MM.1S (cell line): Measurements from ENCODE around the gene MR1.

Experiments
- CTCF ChIP-seq: fragments of 300-600 bp; sonication (generic); IDR thresholded peaks from 2 replicates; pipeline ENCODE4 v1.5.1; 2016; ENCODE audit warnings: antibody characterized with exemption, low read length, mixed read lengths
- EZH2 ChIP-seq: fragments of 300-600 bp; sonication (generic); optimal IDR thresholded peaks from 2 replicates; pipeline ENCODE3; 2017; ENCODE audit warnings: low read depth, mild to moderate bottlenecking, antibody characterized with exemption, low read length, mixed read lengths

- TF ChIP-seq CTCF (no peak), EZH2 (no peak)
Measured at GRCh38 chr1:181075766-181076350, 42.1 kb downstream of the MR1 start.
